HK-2 (cell line): ENCODE results near the gene SLC39A11.
"Not testable (repeated sequence)": the region's sequence is repeated elsewhere in the genome, so short reads cannot be mapped to it uniquely, and the experiment has no call there.

Source experiments
- DNase-seq: peaks from one replicate; pipeline ENCODE4 v3.0.0-alpha.2; 2018; ENCODE audit not compliant: unreplicated experiment

SLC39A11 gene

GRCh38 chr17:73071066-73071999 lies 21.2 kb downstream of the SLC39A11 start:
- no peak for DNase-seq

GRCh38 chr17:73069841-73070240 lies 22.6 kb downstream of the SLC39A11 start:
- DNase-seq, result no peak

GRCh38 chr17:73069164-73069770 lies 23.2 kb downstream of the SLC39A11 start:
- DNase-seq, result no peak

- DNase-seq, result no peak
Observed at GRCh38 chr17:73068322-73069153, 23.9 kb downstream of the SLC39A11 start.

- not testable (repeated sequence) for DNase-seq
Observed at GRCh38 chr17:73067699-73068098, 24.8 kb downstream of the SLC39A11 start.

- DNase-seq, result no peak
Observed at GRCh38 chr17:73067075-73067474, 25.4 kb downstream of the SLC39A11 start.

GRCh38 chr17:73066148-73066884 lies 26.2 kb downstream of the SLC39A11 start:
- DNase-seq, result no peak

- DNase-seq, result no peak
Observed at GRCh38 chr17:73065376-73065775, 27.1 kb downstream of the SLC39A11 start.

- DNase-seq, result no peak
Observed at GRCh38 chr17:73064084-73064938, 28.2 kb downstream of the SLC39A11 start.

- DNase-seq, result no peak
Observed at GRCh38 chr17:73062726-73063125, 29.8 kb downstream of the SLC39A11 start.

- DNase-seq, result no peak
Observed at GRCh38 chr17:73061161-73061560, 31.3 kb downstream of the SLC39A11 start.

- DNase-seq, result no peak
Observed at GRCh38 chr17:73060721-73061120, 31.8 kb downstream of the SLC39A11 start.

- not testable (repeated sequence) for DNase-seq
Observed at GRCh38 chr17:73059713-73060112, 32.8 kb downstream of the SLC39A11 start.

- DNase-seq, result no peak
Observed at GRCh38 chr17:73058022-73058421, 34.5 kb downstream of the SLC39A11 start.

- DNase-seq, result no peak
Observed at GRCh38 chr17:73057196-73057595, 35.3 kb downstream of the SLC39A11 start.

- no peak for DNase-seq
Observed at GRCh38 chr17:73052923-73053322, 39.6 kb downstream of the SLC39A11 start.

- no peak for DNase-seq
Observed at GRCh38 chr17:73050797-73051196, 41.7 kb downstream of the SLC39A11 start.

GRCh38 chr17:73048170-73048569 lies 44.3 kb downstream of the SLC39A11 start:
- no peak for DNase-seq

- DNase-seq, result no peak
Observed at GRCh38 chr17:73045724-73046123, 46.8 kb downstream of the SLC39A11 start.
